ENCODE results near the gene IRF4. TPM values are rescaled to one million over a fixed set of nuclear protein-coding genes. Genes with fewer than 3 reads are reported as not detected.

IRF4 gene
- total RNA-seq, 4 donors from 2014 or later, result 4.5 to 17.0 (median 10.1) TPM

GRCh38 chr6:345747-346385, 45.7 kb upstream of the IRF4 start:
- no peak for TF ChIP-seq CTCF (IDR thresholded peaks at IDR 0.05; ENCODE audit: low read depth)

GRCh38 chr6:346386-347030, 45.0 kb upstream of the IRF4 start:
- no peak for TF ChIP-seq CTCF (IDR thresholded peaks at IDR 0.05; ENCODE audit: low read depth)

GRCh38 chr6:347232-347631, 44.3 kb upstream of the IRF4 start:
- TF ChIP-seq CTCF (IDR thresholded peaks at IDR 0.05; ENCODE audit: low read depth), result no peak

GRCh38 chr6:347951-348859, 43.3 kb upstream of the IRF4 start:
- TF ChIP-seq CTCF (IDR thresholded peaks at IDR 0.05; ENCODE audit: low read depth), result no peak

- TF ChIP-seq CTCF (IDR thresholded peaks at IDR 0.05; ENCODE audit: low read depth), result no peak
These were observed 42.6 kb upstream of the IRF4 start for GRCh38 chr6:348860-349396.

GRCh38 chr6:349491-349921, 42.0 kb upstream of the IRF4 start:
- TF ChIP-seq CTCF (IDR thresholded peaks at IDR 0.05; ENCODE audit: low read depth), result no peak

- no peak for TF ChIP-seq CTCF (IDR thresholded peaks at IDR 0.05; ENCODE audit: low read depth)
These were observed 41.2 kb upstream of the IRF4 start for GRCh38 chr6:350371-350770.

Data from subcutaneous adipose tissue (tissue), 4 donors.